GM21381 (cell line): ENCODE measurements around the gene PPARD.
"Not testable (repeated sequence)": the region's sequence is repeated elsewhere in the genome, so short reads cannot be mapped to it uniquely, and the experiment has no call there.

Source experiments
- ATAC-seq: cut with Tn5 transposase; IDR thresholded peaks from one replicate; pipeline ENCODE4 v1.9.1; 2021; ENCODE audit warnings: mild to moderate bottlenecking, moderate library complexity; ENCODE audit not compliant: unreplicated experiment

Gene PPARD

DNA sequence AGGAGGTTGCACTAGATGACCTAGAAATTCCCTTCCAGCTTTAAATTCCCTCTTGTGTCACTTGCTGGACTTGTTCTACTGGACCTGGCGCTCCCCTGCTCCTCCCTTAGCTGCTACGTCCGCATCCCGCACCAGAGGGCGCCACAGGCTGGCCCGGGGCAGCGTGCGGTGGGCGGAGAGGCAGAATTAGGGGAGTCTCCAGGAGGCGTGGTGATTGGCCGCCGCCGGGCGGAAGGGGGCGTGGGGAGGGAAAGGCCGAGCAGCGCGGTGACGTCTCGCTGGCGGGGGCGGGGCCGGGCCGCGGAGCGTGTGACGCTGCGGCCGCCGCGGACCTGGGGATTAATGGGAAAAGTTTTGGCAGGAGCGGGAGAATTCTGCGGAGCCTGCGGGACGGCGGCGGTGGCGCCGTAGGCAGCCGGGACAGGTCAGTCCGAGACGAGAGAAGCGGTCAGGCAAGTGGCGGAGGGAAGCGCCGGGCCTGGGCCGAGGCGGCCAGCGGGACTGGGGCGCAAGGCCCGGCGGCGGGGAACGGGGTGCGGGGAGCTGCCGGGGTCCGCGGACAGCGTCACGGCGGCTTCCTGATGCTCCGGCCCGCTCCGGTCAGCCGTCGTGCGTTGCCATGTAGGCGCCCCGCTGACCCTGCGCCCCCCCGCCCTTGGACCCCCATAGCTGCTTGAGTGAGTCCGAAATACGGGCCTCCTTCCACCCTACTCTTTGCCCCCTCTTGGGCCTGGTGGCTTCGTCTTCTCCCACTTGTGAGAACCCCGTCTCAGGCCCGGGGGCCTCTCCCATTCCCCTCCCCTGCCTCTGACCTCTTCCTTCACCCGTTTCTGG lies at the start of gene PPARD:
PPARD (plus strand) TSS at position 301 of the 834 bp plus-strand sequence. CDS start 68,530 bp downstream, outside the sequence.
- peak; percentile 97 for ATAC-seq

- ATAC-seq = no peak
Observed at GRCh38 chr6:35293681-35294080, 48.7 kb upstream of the PPARD start.

GRCh38 chr6:35294308-35294945 lies 47.9 kb upstream of the PPARD start:
- no peak for ATAC-seq

- ATAC-seq = no peak
Observed at GRCh38 chr6:35295036-35295435, 47.3 kb upstream of the PPARD start.

DNA sequence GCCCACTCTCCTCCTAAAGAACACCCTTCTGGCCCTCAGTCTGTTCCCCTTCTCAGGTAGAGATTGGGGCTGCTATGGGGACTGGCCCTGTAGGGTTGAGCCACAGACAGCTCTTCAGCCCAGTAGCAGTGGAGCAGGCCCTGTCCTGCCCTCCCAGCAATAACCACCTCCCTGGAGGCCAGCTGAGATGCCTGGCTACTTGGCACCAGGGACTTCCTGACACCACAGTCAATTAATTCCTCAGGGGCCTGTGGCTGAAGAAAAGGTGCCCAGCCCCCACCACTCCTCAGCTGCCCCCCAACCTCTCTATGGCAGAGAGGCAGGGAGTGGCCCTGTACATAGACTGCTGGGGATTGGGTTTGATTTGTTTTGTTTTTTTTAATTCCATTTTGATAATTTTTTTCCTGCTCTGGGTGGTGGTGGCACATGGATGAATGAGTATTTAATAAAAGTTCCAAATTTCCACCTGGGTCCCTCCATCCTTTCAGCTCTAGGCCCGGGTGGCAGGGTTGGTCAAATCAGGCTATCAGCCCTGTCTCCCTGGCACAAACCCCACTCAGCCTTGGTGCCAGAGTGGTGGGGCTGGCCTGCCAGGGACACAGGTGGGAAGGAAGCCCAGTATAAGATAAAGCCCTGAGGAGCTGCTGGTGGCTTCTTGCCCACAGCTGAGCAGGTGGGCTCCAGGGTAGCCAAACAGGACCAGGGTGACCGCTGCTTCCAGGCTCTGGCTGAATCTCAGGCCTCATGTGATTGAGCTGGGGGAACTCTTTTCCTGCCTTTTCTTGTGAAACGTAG lies 46.6 kb upstream of the PPARD start:
- ATAC-seq = no peak

GRCh38 chr6:35296931-35297600 lies 45.3 kb upstream of the PPARD start:
- ATAC-seq = no peak

GRCh38 chr6:35297601-35298481 lies 44.5 kb upstream of the PPARD start, which contains the start of gene DEF6:
Gene DEF6, plus strand, starts transcription at chr6:35297818. Its CDS starts 39 bp downstream, at chr6:35297857.
- peak; percentile 79 for ATAC-seq

DNA sequence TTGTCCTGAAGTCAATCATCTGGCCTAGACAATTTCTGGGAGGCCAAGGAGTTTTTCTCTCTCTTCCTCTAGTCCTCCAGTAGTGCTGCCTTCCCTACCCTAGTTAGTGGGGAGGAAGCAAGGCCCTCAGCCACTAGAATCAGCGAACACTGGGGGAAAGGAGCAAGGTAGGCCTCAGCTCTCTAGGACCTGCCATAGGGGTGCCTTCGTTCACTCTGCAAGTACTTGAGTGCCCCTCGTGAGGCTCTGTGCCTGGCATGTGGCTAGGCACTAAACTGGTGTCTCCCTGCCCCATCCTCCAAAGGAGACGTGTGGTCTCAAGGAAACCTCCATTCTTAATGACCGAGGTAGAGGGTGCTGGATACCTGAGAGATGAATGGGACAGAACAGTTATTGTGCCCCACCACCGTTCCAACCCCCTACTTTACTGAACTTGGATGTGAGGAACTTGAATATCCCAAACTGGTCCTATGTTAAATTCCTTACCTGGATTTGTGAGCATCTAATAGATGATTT lies 43.7 kb upstream of the PPARD start:
- no peak for ATAC-seq

DNA sequence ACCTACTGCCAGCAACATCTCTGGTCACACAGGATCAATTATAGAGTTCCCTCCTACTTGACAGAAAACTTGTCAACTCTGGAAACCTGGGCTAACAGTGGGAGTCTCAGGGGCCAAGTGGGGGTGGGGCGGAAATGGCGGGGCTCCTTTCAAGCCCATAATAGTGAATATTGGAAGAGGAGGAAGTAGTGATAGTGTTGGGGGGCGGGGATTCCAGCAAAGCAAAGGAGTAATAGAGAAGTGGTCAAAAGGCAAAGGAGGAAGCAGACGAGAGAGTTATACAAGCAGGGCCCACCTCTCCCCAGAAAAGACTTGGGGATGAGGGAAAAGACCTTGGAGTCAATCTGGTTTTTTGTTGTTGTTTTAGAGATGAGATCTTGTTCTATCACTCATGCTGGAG lies 42.7 kb upstream of the PPARD start:
- ATAC-seq = no peak

- ATAC-seq = no peak
Observed at GRCh38 chr6:35300848-35301247, 41.5 kb upstream of the PPARD start.

- peak; percentile 74 for ATAC-seq
Observed at GRCh38 chr6:35302604-35303241, 39.6 kb upstream of the PPARD start.

DNA sequence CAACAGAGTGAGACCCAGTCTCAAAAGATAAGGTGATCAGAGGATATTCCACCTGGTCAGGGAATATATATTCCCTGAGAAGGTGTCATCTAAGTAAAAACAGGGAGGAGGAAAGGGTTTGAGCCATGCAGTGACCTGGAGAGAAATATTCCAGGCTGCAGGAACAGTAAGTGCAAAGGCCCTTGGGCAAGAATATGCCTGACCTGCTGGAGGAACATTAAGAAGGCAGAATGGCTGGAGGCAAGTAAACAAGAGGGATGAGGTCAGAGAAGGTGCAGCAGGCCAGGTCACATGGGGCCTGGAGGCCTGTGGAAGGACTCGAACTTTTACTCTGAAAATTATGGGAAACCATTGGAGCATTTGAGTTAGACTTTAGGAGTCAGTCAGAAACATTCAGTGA lies 38.1 kb upstream of the PPARD start:
- no peak for ATAC-seq

DNA sequence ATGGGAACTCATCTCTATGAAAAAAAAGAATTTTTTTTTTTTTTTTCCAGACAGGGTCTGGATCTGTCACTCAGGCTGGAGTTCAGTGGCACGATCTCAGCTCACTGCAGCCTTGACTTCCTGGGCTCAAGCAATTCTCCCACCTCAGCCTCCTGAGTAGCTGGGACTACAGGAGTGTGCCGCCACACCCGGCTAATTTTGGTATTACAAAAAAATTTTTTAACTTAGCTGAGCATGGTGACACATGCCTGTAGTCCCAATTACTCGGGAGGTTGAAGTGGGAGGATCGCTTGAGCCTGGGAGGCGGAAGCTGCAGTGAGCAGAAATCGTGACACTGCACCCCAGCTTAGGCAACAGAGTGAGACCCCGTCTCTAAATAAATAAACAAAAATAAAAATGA lies 37.2 kb upstream of the PPARD start:
- no peak for ATAC-seq

DNA sequence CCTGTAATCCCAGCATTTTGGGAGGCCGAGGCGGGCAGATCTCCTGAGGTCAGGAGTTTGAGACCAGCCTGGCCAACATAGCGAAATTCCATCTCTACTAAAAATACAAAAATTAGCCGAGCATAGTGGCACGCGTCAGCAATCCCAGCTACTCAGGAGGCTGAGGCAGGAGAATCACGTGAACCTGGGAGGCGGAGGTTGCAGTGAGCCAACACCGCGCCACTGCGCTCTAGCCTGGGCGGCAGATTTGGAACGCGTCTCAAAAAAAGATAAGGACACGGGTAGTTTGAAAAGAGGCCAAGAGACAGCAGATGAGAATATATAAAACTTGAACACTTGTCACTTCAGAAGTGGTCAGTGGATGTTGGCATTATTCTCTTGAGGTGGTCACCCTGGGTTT lies 35.2 kb upstream of the PPARD start:
- not testable (repeated sequence) for ATAC-seq

GRCh38 chr6:35308543-35308942 lies 33.8 kb upstream of the PPARD start:
- not testable (repeated sequence) for ATAC-seq

DNA sequence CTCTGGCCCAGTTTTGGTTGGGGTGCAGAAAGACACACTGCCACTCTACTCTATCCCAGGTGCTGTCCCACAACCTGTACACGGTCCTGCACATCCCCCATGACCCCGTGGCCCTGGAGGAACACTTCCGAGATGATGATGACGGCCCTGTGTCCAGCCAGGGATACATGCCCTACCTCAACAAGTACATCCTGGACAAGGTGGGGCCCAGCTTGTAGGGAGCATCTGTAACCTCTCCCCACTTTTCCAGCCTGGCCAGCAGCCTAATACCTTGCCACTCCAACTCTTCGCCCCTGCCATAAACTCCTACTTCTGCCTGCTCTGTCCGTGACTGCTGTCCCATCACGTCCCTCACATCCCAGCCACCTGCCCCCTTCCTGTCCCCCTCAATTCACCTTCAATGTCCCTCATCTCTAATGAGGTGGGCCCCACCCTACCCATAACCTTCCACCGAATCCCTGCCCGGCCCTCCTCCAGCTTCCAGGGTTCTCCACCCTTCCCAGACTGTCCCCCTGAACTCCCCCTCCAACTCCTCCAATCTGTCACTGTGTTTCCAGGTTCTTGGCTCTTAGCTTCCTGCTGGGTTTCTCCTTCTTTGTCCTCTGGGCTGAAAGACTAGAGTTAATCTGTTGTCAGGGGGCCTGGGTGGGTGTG lies 32.6 kb upstream of the PPARD start:
- no peak for ATAC-seq

DNA sequence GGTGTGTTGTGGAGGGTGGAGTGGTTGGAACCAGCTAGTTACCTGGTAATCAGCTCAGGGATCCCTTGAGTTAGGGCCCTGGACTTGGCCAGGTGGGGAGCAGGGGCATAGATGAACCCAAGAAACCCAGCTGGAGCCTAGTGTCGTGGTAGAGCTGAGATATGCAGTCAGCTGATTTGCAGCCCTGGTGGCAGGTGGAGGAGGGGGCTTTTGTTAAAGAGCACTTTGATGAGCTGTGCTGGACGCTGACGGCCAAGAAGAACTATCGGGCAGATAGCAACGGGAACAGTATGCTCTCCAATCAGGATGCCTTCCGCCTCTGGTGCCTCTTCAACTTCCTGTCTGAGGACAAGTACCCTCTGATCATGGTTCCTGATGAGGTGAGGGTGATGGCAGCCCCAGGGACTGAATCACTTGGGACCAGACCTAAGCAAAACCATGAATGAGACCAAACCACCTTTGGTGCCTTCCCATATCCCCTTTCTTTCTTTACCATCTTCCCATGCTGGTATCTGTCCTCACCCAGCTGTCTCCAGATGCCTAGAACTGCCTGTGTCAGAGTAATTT lies 32.0 kb upstream of the PPARD start:
- no peak for ATAC-seq

DNA sequence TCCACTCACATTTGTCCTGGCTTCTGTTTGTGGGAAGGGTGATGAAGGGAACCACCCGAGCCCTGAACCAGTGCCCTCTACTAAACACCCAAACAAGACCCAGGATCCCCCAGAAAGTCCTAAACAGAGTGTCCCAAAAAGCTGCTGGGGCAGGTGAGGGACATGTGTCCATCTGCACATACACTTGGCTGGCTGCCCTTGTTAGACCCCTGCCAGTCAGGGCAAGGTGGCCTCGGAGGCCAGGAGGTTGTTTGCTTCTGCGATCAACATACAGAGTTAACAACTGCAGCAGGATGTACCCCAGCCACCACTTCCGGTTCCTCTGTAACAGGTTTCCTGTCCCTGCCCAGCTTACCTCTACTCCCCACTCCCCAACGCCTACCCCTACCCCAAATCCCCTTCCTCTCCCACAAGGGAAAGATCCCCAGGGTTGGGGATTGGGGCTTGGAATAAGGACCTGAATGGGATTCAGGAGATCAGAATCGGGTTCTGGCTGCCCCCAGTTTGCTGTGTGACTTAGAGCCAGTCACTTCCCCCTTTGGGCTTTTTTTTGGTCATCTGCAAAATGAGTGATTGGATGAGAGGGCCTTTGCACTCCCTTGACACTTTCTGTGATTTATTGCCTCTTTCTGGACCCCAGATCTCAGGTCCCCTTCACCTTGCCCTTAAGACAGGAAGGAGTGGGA lies 30.8 kb upstream of the PPARD start:
- ATAC-seq = no peak
